Choroid plexus epithelial cell (primary cell): Measurements from ENCODE around the gene BCO2.

Source experiments
- DNase-seq: peaks from one replicate; pipeline ENCODE4 v3.0.0-alpha.2; 2010; ENCODE audit warnings: low read depth
- H3K4me3 ChIP-seq: 2 replicates; pipeline ENCODE4 v1.5.1; 2011; ENCODE audit warnings: low read depth, mild to moderate bottlenecking, control low read depth, low read length, moderate library complexity
- TF ChIP-seq, protein P1 (sequence below): conservative IDR thresholded peaks from 2 replicates; pipeline ENCODE4 v1.5.1; 2011; ENCODE audit warnings: low read depth, mild to moderate bottlenecking, control low read depth, inconsistent platforms, low read length, moderate library complexity

BCO2 gene

DNA sequence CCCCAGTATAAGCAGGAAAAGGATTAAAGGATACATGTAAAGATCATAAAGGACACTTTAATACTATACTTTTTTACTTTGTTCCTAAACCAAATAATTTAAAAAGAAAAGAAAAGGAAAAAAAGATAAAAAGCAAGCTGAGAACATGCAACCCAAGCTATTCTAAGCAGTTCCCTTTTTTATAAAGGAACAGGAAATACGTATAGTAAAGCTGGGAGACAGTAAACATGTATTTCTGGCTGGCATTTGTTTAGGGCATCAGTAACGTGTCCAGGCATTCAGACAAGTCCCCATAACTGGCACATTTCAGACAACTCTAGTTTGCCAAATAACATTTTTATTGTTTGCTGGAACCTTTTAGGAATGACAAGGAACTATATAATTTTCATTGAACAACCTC is 24.9 kb downstream of the BCO2 start:
- no peak overlapping the region for H3K4me3 ChIP-seq
- TF ChIP-seq, protein P1, sequence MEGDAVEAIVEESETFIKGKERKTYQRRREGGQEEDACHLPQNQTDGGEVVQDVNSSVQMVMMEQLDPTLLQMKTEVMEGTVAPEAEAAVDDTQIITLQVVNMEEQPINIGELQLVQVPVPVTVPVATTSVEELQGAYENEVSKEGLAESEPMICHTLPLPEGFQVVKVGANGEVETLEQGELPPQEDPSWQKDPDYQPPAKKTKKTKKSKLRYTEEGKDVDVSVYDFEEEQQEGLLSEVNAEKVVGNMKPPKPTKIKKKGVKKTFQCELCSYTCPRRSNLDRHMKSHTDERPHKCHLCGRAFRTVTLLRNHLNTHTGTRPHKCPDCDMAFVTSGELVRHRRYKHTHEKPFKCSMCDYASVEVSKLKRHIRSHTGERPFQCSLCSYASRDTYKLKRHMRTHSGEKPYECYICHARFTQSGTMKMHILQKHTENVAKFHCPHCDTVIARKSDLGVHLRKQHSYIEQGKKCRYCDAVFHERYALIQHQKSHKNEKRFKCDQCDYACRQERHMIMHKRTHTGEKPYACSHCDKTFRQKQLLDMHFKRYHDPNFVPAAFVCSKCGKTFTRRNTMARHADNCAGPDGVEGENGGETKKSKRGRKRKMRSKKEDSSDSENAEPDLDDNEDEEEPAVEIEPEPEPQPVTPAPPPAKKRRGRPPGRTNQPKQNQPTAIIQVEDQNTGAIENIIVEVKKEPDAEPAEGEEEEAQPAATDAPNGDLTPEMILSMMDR, result no peak
- DNase-seq, result no peak

DNA sequence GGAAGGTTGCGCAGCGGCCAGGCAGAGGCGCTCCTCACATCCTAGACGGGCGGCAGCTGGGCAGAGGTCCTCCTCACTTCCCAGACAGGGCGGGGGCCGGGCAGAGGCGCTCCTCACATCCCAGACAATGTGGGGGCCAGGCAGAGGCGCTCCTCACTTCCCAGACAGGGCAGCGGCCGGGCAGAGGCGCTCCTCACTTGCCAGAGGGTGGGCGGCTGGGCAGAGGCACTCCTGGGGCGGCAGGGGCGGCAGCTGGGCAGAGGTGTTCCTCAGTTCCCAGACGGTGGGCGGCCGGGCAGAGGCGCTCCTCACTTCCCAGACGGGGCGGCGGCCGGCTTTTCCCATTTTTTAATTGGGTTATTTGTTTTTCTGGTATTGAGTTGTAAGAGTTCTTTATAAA is 30.8 kb downstream of the BCO2 start:
- DNase-seq, result no peak
- TF ChIP-seq, protein P1, result no peak
- H3K4me3 ChIP-seq, result no peak overlapping the region

DNA sequence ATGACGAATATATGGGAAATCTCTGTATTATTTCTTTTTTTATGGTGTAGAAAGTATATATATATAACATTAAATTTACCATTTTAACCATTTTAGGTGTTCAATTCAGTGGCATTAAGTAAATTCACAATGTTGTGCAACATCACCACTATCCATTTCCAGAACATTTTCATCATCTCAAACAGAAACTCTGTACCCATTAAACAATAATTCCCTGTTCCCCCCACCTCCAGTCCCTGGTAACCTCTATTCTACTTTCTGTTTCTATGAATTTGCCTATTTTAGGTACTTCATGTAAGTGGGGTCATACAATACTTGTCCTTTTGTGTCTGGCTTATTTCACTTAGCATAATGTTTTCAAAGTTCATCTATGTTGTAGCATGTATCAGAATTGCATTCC is 35.6 kb downstream of the BCO2 start:
- DNase-seq, result no peak
- TF ChIP-seq, protein P1, result no peak

DNA sequence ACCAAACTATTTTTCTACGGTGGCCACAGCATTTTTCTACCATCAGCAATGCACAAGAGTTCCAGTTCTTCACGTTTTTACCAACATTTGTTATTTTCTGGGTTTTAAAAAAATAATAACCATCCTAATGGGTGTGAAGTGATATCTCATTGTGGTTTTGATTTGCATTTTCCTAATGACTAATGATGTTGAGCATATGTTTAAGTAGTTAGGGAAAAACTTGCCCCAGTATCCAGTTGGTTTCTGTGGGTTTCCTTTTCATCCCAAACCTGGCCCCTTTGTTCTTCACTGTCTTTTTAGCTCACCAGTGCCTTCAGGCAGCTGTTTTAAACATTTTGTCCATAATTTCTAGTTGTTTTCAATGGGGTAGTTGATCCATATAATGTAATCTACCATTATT is 36.2 kb downstream of the BCO2 start:
- no peak for DNase-seq
- no peak overlapping the region for H3K4me3 ChIP-seq
- TF ChIP-seq, protein P1, result no peak

More for the DNA sequence above, 35.6 kb downstream of the BCO2 start:
- H3K4me3 ChIP-seq, result no peak overlapping the region

DNA sequence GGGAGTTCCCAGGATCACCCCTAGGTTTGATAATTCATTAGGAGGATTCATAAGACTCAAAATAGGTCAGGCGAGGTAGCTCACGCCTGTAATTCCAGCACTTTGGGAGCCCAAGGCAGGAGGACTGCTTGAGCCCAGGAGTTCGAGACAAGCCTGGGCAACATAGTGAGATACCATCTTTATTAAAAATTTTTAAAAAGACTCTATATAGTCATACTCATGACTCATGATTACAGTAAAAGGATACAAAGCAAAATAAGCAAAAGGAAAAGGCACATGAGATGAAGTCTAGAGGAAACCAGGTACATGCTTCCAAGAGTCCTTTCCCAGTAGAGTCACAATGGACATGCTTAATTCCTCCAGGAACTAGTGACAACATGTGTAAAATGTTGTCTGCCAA is 37.0 kb downstream of the BCO2 start:
- DNase-seq, result no peak
- TF ChIP-seq, protein P1, result no peak
- no peak overlapping the region for H3K4me3 ChIP-seq

DNA sequence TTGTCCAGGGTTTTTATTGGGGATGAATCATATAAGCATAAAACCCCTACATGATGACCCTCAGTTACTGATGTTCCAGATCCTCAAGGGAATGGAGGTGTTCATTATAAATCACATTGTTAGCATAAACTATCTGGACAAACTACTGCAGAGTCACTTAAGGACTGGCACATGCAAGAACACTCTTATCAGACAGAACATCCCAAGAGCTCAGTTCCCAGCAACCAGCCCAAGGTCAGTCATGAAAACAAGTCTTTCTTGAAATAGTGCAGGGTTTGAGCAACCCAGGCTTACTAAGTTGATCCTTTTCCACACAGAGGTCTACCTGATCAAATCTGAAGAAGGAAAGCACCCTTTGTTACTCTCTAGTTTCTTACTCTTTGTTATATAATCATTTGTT is 37.4 kb downstream of the BCO2 start:
- DNase-seq, result peak; percentile 54
- no peak overlapping the region for H3K4me3 ChIP-seq
- TF ChIP-seq, protein P1, result no peak

DNA sequence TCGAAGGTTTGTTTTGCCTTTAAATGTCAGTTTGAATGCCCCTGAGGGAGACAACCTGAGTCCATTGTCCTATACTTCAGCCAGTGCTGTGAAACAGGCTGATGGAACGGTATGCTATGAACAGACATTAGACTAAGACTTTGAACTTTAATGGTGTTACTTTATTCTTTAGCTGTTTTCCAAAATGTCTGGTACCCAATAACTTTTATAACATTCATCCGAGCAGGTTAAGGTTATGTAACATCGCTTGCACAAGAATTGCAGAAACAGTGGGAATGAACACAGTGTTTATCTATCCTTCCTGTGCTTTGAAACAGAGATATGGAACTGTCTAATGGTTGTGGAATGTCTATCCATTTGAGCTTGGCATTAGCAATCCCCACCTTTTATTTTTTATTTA is 38.4 kb downstream of the BCO2 start:
- TF ChIP-seq, protein P1, result no peak
- DNase-seq, result peak; percentile 78

More for the DNA sequence above, 38.4 kb downstream of the BCO2 start:
- no peak overlapping the region for H3K4me3 ChIP-seq
